ENCODE measurements around the gene ASIC4. TPM values are rescaled to one million over a fixed set of nuclear protein-coding genes. Genes with fewer than 3 reads are reported as not detected.

The ASIC4 gene
- total and polyA plus RNA-seq, 9 of the 15 experiments (the other 6 are each of a cell fraction or from before 2014, with no cell fraction given) = 0.07 to 19.2 (median 4.8) TPM

DNA sequence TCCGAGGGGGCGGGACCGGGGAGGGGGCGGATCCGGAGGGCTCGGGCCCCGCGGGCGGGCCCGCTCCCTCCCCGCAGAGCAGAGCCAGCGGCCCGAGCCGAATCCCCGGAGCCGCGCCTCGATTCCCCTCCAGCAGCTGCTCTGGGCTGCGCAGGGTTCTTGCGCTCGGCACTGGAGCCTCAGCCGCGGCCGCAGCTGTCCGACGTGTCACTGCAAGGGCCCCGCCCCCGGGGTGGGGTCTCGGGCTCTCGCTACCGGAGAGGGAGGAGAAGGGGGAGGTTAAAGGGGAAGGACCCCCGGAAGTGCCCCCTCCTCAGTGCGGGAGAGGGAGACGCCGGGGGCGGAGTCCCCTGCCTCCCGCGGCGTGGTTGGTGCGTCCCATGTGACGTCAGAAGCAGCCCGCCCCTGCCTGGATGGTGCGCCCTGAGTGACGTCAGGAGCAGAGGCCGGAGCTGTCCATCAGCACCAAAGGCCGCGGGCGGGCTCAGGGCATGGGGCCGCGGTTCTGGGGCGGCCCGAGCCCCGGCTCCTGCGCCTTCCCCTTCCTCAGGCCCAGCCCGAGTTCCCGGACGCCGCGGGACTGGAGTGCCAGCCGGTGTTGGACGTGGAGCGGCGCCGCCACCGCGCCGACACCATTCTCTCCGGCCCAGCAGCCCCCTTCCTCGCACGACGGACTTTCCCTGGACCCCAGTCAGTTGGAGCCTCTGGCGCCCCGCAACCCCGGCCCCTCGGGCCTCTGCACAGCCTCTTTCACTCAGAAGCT lies 29.5 kb downstream of the ASIC4 start, which contains the start of the genes CHPF and TMEM198 (continued):
- TF ChIP-seq, protein P1, sequence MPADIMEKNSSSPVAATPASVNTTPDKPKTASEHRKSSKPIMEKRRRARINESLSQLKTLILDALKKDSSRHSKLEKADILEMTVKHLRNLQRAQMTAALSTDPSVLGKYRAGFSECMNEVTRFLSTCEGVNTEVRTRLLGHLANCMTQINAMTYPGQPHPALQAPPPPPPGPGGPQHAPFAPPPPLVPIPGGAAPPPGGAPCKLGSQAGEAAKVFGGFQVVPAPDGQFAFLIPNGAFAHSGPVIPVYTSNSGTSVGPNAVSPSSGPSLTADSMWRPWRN (IDR thresholded peaks at IDR 0.05; ENCODE audit: low read depth) = no peak
- TF ChIP-seq CTBP1 (IDR thresholded peaks at IDR 0.05; ENCODE audit: borderline replicate concordance) (peak; percentile 61; the same call in 1 of the 2 replicates), FOSL1 (tag; conservative IDR thresholded peaks at IDR 0.05) (peak; percentile 32; the same call in 1 of the 2 replicates), NCOA2 (IDR thresholded peaks at IDR 0.05; ENCODE audit: partially characterized antibody in 2 of 2) (no peak), RB1 (IDR thresholded peaks at IDR 0.05; ENCODE audit: low read depth) (peak; percentile 42; the same call in 1 of the 2 replicates), ZNF253 (CRISPR knock-in tag; conservative IDR thresholded peaks at IDR 0.05) (no peak), MEF2A (IDR thresholded peaks at IDR 0.05; ENCODE audit: control insufficient read depth, low read depth, low read length) (no peak), CC2D1A (IDR thresholded peaks at IDR 0.05) (no peak), EWSR1 (IDR thresholded peaks at IDR 0.05; ENCODE audit: borderline replicate concordance, low read depth, partially characterized antibody) (no peak), ZNF133 (CRISPR knock-in tag; IDR thresholded peaks at IDR 0.05) (no peak), HEY1 (CRISPR knock-in tag; IDR thresholded peaks at IDR 0.05; ENCODE audit: borderline replicate concordance) (no peak), GABPA (tag; conservative IDR thresholded peaks at IDR 0.05; ENCODE audit: low read depth) (peak; percentile 92), ESRRA (IDR thresholded peaks at IDR 0.05; ENCODE audit: borderline replicate concordance, low read depth) (0 out of 2 replicates have a peak, but pooled peaks have one; percentile 13), PHB (CRISPR knock-in tag; IDR thresholded peaks at IDR 0.05) (no peak), NBN (IDR thresholded peaks at IDR 0.05; ENCODE audit: low read depth) (0 out of 2 replicates have a peak, but pooled peaks have one; percentile 70), EP400 (IDR thresholded peaks at IDR 0.05) (peak; percentile 63)
- TF ChIP-seq, protein P2, sequence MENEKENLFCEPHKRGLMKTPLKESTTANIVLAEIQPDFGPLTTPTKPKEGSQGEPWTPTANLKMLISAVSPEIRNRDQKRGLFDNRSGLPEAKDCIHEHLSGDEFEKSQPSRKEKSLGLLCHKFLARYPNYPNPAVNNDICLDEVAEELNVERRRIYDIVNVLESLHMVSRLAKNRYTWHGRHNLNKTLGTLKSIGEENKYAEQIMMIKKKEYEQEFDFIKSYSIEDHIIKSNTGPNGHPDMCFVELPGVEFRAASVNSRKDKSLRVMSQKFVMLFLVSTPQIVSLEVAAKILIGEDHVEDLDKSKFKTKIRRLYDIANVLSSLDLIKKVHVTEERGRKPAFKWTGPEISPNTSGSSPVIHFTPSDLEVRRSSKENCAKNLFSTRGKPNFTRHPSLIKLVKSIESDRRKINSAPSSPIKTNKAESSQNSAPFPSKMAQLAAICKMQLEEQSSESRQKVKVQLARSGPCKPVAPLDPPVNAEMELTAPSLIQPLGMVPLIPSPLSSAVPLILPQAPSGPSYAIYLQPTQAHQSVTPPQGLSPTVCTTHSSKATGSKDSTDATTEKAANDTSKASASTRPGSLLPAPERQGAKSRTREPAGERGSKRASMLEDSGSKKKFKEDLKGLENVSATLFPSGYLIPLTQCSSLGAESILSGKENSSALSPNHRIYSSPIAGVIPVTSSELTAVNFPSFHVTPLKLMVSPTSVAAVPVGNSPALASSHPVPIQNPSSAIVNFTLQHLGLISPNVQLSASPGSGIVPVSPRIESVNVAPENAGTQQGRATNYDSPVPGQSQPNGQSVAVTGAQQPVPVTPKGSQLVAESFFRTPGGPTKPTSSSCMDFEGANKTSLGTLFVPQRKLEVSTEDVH (IDR thresholded peaks at IDR 0.05; ENCODE audit: low read depth, partially characterized antibody) = peak; percentile 72
- TF ChIP-seq, protein P3, sequence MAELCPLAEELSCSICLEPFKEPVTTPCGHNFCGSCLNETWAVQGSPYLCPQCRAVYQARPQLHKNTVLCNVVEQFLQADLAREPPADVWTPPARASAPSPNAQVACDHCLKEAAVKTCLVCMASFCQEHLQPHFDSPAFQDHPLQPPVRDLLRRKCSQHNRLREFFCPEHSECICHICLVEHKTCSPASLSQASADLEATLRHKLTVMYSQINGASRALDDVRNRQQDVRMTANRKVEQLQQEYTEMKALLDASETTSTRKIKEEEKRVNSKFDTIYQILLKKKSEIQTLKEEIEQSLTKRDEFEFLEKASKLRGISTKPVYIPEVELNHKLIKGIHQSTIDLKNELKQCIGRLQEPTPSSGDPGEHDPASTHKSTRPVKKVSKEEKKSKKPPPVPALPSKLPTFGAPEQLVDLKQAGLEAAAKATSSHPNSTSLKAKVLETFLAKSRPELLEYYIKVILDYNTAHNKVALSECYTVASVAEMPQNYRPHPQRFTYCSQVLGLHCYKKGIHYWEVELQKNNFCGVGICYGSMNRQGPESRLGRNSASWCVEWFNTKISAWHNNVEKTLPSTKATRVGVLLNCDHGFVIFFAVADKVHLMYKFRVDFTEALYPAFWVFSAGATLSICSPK (IDR thresholded peaks at IDR 0.05; ENCODE audit: borderline replicate concordance) = no peak
- TF ChIP-seq, protein P4, sequence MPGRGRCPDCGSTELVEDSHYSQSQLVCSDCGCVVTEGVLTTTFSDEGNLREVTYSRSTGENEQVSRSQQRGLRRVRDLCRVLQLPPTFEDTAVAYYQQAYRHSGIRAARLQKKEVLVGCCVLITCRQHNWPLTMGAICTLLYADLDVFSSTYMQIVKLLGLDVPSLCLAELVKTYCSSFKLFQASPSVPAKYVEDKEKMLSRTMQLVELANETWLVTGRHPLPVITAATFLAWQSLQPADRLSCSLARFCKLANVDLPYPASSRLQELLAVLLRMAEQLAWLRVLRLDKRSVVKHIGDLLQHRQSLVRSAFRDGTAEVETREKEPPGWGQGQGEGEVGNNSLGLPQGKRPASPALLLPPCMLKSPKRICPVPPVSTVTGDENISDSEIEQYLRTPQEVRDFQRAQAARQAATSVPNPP (IDR thresholded peaks at IDR 0.05; ENCODE audit: borderline replicate concordance, insufficient read depth, insufficient read length) = no peak
- TF ChIP-seq, protein P5, sequence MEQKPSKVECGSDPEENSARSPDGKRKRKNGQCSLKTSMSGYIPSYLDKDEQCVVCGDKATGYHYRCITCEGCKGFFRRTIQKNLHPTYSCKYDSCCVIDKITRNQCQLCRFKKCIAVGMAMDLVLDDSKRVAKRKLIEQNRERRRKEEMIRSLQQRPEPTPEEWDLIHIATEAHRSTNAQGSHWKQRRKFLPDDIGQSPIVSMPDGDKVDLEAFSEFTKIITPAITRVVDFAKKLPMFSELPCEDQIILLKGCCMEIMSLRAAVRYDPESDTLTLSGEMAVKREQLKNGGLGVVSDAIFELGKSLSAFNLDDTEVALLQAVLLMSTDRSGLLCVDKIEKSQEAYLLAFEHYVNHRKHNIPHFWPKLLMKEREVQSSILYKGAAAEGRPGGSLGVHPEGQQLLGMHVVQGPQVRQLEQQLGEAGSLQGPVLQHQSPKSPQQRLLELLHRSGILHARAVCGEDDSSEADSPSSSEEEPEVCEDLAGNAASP (IDR thresholded peaks at IDR 0.05) = no peak

All from K562 (cell line).